Neural progenitor cell (in vitro differentiated cells): ENCODE measurements around the gene RRBP1. TPM values are rescaled to one million over a fixed set of nuclear protein-coding genes. Genes with fewer than 3 reads are reported as not detected.

Source experiments
- DNase-seq: peaks from one replicate; pipeline ENCODE4 v3.0.0-alpha.2; 2016; ENCODE audit warnings: low spot score
- H2AFZ ChIP-seq: fragments of 200-600 bp; sonication (generic); replicated peaks from 2 replicates; pipeline ENCODE4 v1.6.1; 2016; ENCODE audit warnings: antibody characterized with exemption
- H3F3A ChIP-seq: fragments of 200-600 bp; sonication (generic); 2 replicates; pipeline ENCODE4 v1.6.1; 2016; ENCODE audit warnings: antibody characterized with exemption, low read depth
- H3K27ac ChIP-seq: fragments of 200-600 bp; sonication (generic); 2 replicates; pipeline ENCODE4 v1.5.1; 2016; ENCODE audit warnings: mild to moderate bottlenecking
- H3K27me3 ChIP-seq: fragments of 200-600 bp; sonication (generic); 2 replicates; pipeline ENCODE4 v1.6.1; 2016; ENCODE audit warnings: mild to moderate bottlenecking, moderate library complexity
- H3K36me3 ChIP-seq: fragments of 200-600 bp; sonication (generic); 2 replicates; pipeline ENCODE4 v1.5.1; 2016
- H3K4me1 ChIP-seq: fragments of 200-600 bp; sonication (generic); 2 replicates; pipeline ENCODE4 v1.6.1; 2016; ENCODE audit warnings: mixed run types
- H3K4me2 ChIP-seq: fragments of 200-600 bp; sonication (generic); 2 replicates; pipeline ENCODE4 v1.6.1; 2016
- H3K4me3 ChIP-seq: fragments of 200-600 bp; sonication (generic); 2 replicates; pipeline ENCODE4 v1.5.1; 2016
- H3K79me2 ChIP-seq: fragments of 200-600 bp; sonication (generic); 2 replicates; pipeline ENCODE4 v1.6.1; 2016; ENCODE audit warnings: low read depth
- H3K9ac ChIP-seq: fragments of 200-600 bp; sonication (generic); 2 replicates; pipeline ENCODE4 v1.6.1; 2016
- H3K9me3 ChIP-seq: fragments of 200-600 bp; sonication (generic); 2 replicates; pipeline ENCODE4 v1.5.1; 2016; ENCODE audit warnings: low read depth
- H4K20me1 ChIP-seq: fragments of 200-600 bp; sonication (generic); 2 replicates; pipeline ENCODE4 v1.6.1; 2016; ENCODE audit warnings: low read depth
- H3K27ac Mint-ChIP-seq: 3 replicates; pipeline ENCODE4 v1.8.0; 2021; ENCODE audit warnings: mixed read lengths
- H3K27me3 Mint-ChIP-seq: 2 replicates; pipeline ENCODE4 v1.8.0; 2022; ENCODE audit warnings: low read depth, mild to moderate bottlenecking, inconsistent platforms, moderate library complexity, mixed read lengths; ENCODE audit not compliant: insufficient read depth
- H3K36me3 Mint-ChIP-seq: 3 replicates; pipeline ENCODE4 v1.8.0; 2021; ENCODE audit warnings: mixed read lengths
- H3K4me1 Mint-ChIP-seq: 3 replicates; pipeline ENCODE4 v1.8.0; 2021; ENCODE audit warnings: mixed read lengths
- H3K4me3 Mint-ChIP-seq: 3 replicates; pipeline ENCODE4 v1.8.0; 2021; ENCODE audit warnings: mild to moderate bottlenecking, moderate library complexity, mixed read lengths
- H3K9me3 Mint-ChIP-seq: 3 replicates; pipeline ENCODE4 v1.8.0; 2020; ENCODE audit warnings: mixed read lengths
- CTCF ChIP-seq: fragments of 200-600 bp; sonication (generic); IDR thresholded peaks from 2 replicates; pipeline ENCODE4 v1.5.1; 2017; ENCODE audit warnings: antibody characterized with exemption, mild to moderate bottlenecking
- EZH2 ChIP-seq: fragments of 200-600 bp; sonication (generic); IDR thresholded peaks from 2 replicates; pipeline ENCODE4 v1.6.1; 2017; ENCODE audit warnings: antibody characterized with exemption, mild to moderate bottlenecking, moderate library complexity
- EZH2phosphoT487 ChIP-seq: fragments of 200-600 bp; sonication (generic); IDR thresholded peaks from 2 replicates; pipeline ENCODE4 v1.6.1; 2017; ENCODE audit warnings: antibody characterized with exemption
- total RNA-seq: library from RNA; depleted of rRNA; stranded (reverse); fragments of >200 nt; gene quantifications from 2 replicates; pipeline ENCODE4 v1.2.3, GENCODE V29; 2015; ENCODE audit warnings: low replicate concordance

Gene RRBP1
- total RNA-seq, 1 donor from 2014 or later = 18.2 TPM

GRCh38 chr20:17694767-17695166, 12.7 kb upstream of the RRBP1 start:
- H3K27ac Mint-ChIP-seq = no peak overlapping the region
- no peaks in the 10 kb centered on the region for H3K27me3 ChIP-seq
- H3K4me2 ChIP-seq = no peak overlapping the region
- peaks cover 18% of the 10 kb centered on the region for H3K9me3 Mint-ChIP-seq
- TF ChIP-seq CTCF (no peak), EZH2 (no peak), EZH2phosphoT487 (no peak)
- no peak overlapping the region for H3K9ac ChIP-seq
- H3K79me2 ChIP-seq = no peaks in the 10 kb centered on the region
- no peaks in the 10 kb centered on the region for H3K9me3 ChIP-seq
- H3K4me1 Mint-ChIP-seq = peaks cover 2% of the 10 kb centered on the region
- H3K27ac ChIP-seq = no peak overlapping the region
- no peaks in the 10 kb centered on the region for H3F3A ChIP-seq
- no peak for DNase-seq
- H2AFZ ChIP-seq = no peak overlapping the region
- no peaks in the 10 kb centered on the region for H3K36me3 ChIP-seq
- peaks cover 5% of the 10 kb centered on the region for H3K4me1 ChIP-seq
- no peak overlapping the region for H3K4me3 Mint-ChIP-seq
- H3K4me3 ChIP-seq = no peak overlapping the region
- no peaks in the 10 kb centered on the region for H4K20me1 ChIP-seq
- H3K27me3 Mint-ChIP-seq = peaks cover 3% of the 10 kb centered on the region
- H3K36me3 Mint-ChIP-seq = no peaks in the 10 kb centered on the region

- H3K9me3 ChIP-seq = no peaks in the 10 kb centered on the region
- no peak for TF ChIP-seq EZH2
- TF ChIP-seq EZH2phosphoT487 = no peak
- TF ChIP-seq CTCF = no peak
- Mint-ChIP-seq H3K27me3 (peaks cover 5% of the 10 kb centered on the region), H3K9me3 (peaks cover 18% of the 10 kb centered on the region), H3K4me3 (no peak overlapping the region), H3K4me1 (peaks cover 2% of the 10 kb centered on the region), H3K27ac (peak overlapping the region; percentile 3), H3K36me3 (no peaks in the 10 kb centered on the region)
- no peaks in the 10 kb centered on the region for H3F3A ChIP-seq
- no peak for DNase-seq
- H3K79me2 ChIP-seq = no peaks in the 10 kb centered on the region
- H3K27ac ChIP-seq = no peak overlapping the region
- no peak overlapping the region for H3K4me3 ChIP-seq
- no peaks in the 10 kb centered on the region for H3K27me3 ChIP-seq
- H3K4me1 ChIP-seq = peaks cover 5% of the 10 kb centered on the region
- no peak overlapping the region for H3K9ac ChIP-seq
- no peak overlapping the region for H3K4me2 ChIP-seq
- H3K36me3 ChIP-seq = no peaks in the 10 kb centered on the region
- H2AFZ ChIP-seq = peak overlapping the region; percentile 34
- H4K20me1 ChIP-seq = no peaks in the 10 kb centered on the region
Observed at GRCh38 chr20:17693444-17694001, 11.5 kb upstream of the RRBP1 start.

- Histone ChIP-seq H3K36me3 (no peaks in the 10 kb centered on the region), H3K9me3 (no peaks in the 10 kb centered on the region), H3F3A (no peaks in the 10 kb centered on the region), H4K20me1 (no peaks in the 10 kb centered on the region), H3K9ac (no peak overlapping the region), H3K4me1 (peaks cover 5% of the 10 kb centered on the region), H3K4me2 (no peak overlapping the region), H3K79me2 (no peaks in the 10 kb centered on the region), H3K27ac (no peak overlapping the region), H3K4me3 (no peak overlapping the region), H3K27me3 (no peaks in the 10 kb centered on the region), H2AFZ (no peak overlapping the region)
- Mint-ChIP-seq H3K36me3 (no peaks in the 10 kb centered on the region), H3K27ac (no peak overlapping the region), H3K27me3 (peaks cover 8% of the 10 kb centered on the region), H3K4me3 (no peak overlapping the region), H3K4me1 (peaks cover 2% of the 10 kb centered on the region), H3K9me3 (peaks cover 22% of the 10 kb centered on the region)
- no peak for TF ChIP-seq EZH2phosphoT487
- no peak for TF ChIP-seq EZH2
- TF ChIP-seq CTCF = no peak
- no peak for DNase-seq
Observed at GRCh38 chr20:17691758-17692157, 9.7 kb upstream of the RRBP1 start.
